B cell (primary cell): Measurements from ENCODE around the gene TPRN. TPM values are rescaled to one million over a fixed set of nuclear protein-coding genes. Genes with fewer than 3 reads are reported as not detected.

Source experiments
- ATAC-seq: fragments of 200-7000 bp; cut with Tn5 transposase; one replicate; pipeline ENCODE4 v1.10.0; 2021; ENCODE audit warnings: low read depth, mild to moderate bottlenecking, moderate number of reproducible peaks, moderate library complexity
- CTCF ChIA-PET: fragments of 350-600 bp; sonication (Branson Sonifier 250); formaldehyde crosslinking; loops from one replicate; lab custom pipeline; 2021; ENCODE audit warnings: antibody characterized with exemption, inconsistent platforms; lab: Charles Lee
- POLR2A ChIA-PET: fragments of 350-600 bp; sonication (Branson Sonifier 250); formaldehyde crosslinking; loops from one replicate; lab custom pipeline; 2021; ENCODE audit warnings: antibody characterized with exemption; lab: Charles Lee
- DNase-seq: peaks from one replicate; pipeline ENCODE4 v3.0.0; 2013
- H2AFZ ChIP-seq: 2 replicates; pipeline ENCODE4 v1.6.1; 2012; ENCODE audit warnings: mild to moderate bottlenecking, low read depth, low read length; ENCODE audit not compliant: insufficient read depth, poor library complexity, severe bottlenecking
- H3K27ac ChIP-seq, 2 donors: 1 replicate in 1 of 2; 2 replicates in 1 of 2; pipeline ENCODE4 v1.5.1; 2012 to 2013; ENCODE audit warnings: low read length in 2 of 2, mild to moderate bottlenecking in 2 of 2, moderate library complexity in 1 of 2
- H3K27me3 ChIP-seq, 4 experiments: fragments of 200-600 bp in 1 of 4; sonication (generic) in 1 of 4; replicated peaks in 1 of 4; 1 replicate in 2 of 4; 2 replicates in 2 of 4; pipeline versions ENCODE4 v1.6.1 to v1.7.0; 2013 to 2016; ENCODE audit warnings: low read length in 3 of 4, mild to moderate bottlenecking in 2 of 4, mixed read lengths in 1 of 4, moderate library complexity in 1 of 4; ENCODE audit not compliant: insufficient read depth in 4 of 4, control insufficient read depth in 3 of 4; ENCODE audit errors: control extremely low read depth in 1 of 4
- H3K36me3 ChIP-seq, 2 experiments: replicated peaks in 1 of 2; 1 replicate in 1 of 2; 2 replicates in 1 of 2; pipeline versions ENCODE4 v1.6.1 to v1.7.1; 2013; ENCODE audit warnings: low read length in 1 of 2; ENCODE audit not compliant: insufficient read depth in 2 of 2, control insufficient read depth in 1 of 2; ENCODE audit errors: control extremely low read depth in 1 of 2, extremely low read depth in 1 of 2
- H3K4me1 ChIP-seq, 2 donors: fragments of 200-600 bp in 1 of 2; sonication (generic) in 1 of 2; 1 replicate in 1 of 2; 2 replicates in 1 of 2; pipeline versions ENCODE4 v1.5.1 to v1.6.1; 2013 to 2017; ENCODE audit warnings: low read length in 2 of 2; ENCODE audit not compliant: control insufficient read depth in 2 of 2, insufficient read depth in 2 of 2
- H3K4me2 ChIP-seq: replicated peaks from 2 replicates; pipeline ENCODE3; 2012; ENCODE audit warnings: mild to moderate bottlenecking, low read depth, low read length; ENCODE audit not compliant: poor library complexity, severe bottlenecking
- H3K4me3 ChIP-seq, 5 experiments: fragments of 200-600 bp in 1 of 5; sonication (generic) in 1 of 5; 1 replicate in 3 of 5; 2 replicates in 2 of 5; pipeline versions ENCODE4 v1.5.1 to v1.7.0; 2011 to 2016; ENCODE audit warnings: low read length in 4 of 5, mild to moderate bottlenecking in 4 of 5, low read depth in 2 of 5, control low read depth in 1 of 5, moderate library complexity in 1 of 5; ENCODE audit not compliant: insufficient read depth in 1 of 5; ENCODE audit errors: control extremely low read depth in 1 of 5, extremely low read depth in 1 of 5
- H3K79me2 ChIP-seq: fragments of 200-600 bp; sonication (generic); one replicate; pipeline ENCODE4 v1.6.0; 2016; ENCODE audit warnings: low read length; ENCODE audit not compliant: control insufficient read depth, insufficient read depth
- H3K9ac ChIP-seq: fragments of 200-600 bp; sonication (generic); 2 replicates; pipeline ENCODE4 v1.6.1; 2017; ENCODE audit warnings: mild to moderate bottlenecking, low read length, moderate library complexity
- H3K9me3 ChIP-seq, 3 donors: one replicate each; pipeline versions ENCODE4 v1.6.1 to v1.7.1; 2013; ENCODE audit warnings: low read length in 2 of 3; ENCODE audit not compliant: control insufficient read depth in 2 of 3, insufficient read depth in 1 of 3; ENCODE audit errors: control extremely low read depth in 1 of 3
- H4K20me1 ChIP-seq: 2 replicates; pipeline ENCODE4 v1.6.0; 2012; ENCODE audit warnings: mild to moderate bottlenecking, low read length; ENCODE audit not compliant: insufficient read depth, control insufficient read depth, poor library complexity, severe bottlenecking
- H3K27ac Mint-ChIP-seq: one replicate; pipeline ENCODE4 v1.8.0; 2021; ENCODE audit warnings: mixed read lengths
- H3K27me3 Mint-ChIP-seq: one replicate; pipeline ENCODE4 v1.8.0; 2021; ENCODE audit warnings: mixed read lengths
- H3K4me1 Mint-ChIP-seq: one replicate; pipeline ENCODE4 v1.8.0; 2021; ENCODE audit warnings: mixed read lengths
- H3K4me3 Mint-ChIP-seq: one replicate; pipeline ENCODE4 v1.8.0; 2021; ENCODE audit warnings: mixed read lengths
- H3K9me3 Mint-ChIP-seq: one replicate; pipeline ENCODE4 v1.8.0; 2022; ENCODE audit warnings: mixed read lengths; ENCODE audit not compliant: insufficient read depth
- EZH2 ChIP-seq: IDR thresholded peaks from 2 replicates; pipeline ENCODE4 v1.6.1; 2012; ENCODE audit warnings: borderline replicate concordance, low read depth, mild to moderate bottlenecking, moderate library complexity, low read length; ENCODE audit not compliant: insufficient read depth, poor library complexity, severe bottlenecking
- WGBS: methylation state at CpG from one replicate; pipeline ENCODE4 v1.1.5; 2013; ENCODE audit warnings: missing lambda C conversion rate; ENCODE audit not compliant: insufficient coverage; 5-methylcytosine and 5-hydroxymethylcytosine counted together
- intact Hi-C: fragments of 100-400 bp; cut with micrococcal nuclease; formaldehyde crosslinking; loops from one replicate; pipeline ENCODE4 v1.10.0; 2022
- polyA plus RNA-seq: library from polyadenylated mRNA; depleted of rRNA; stranded (reverse); fragments of >200 nt; gene quantifications from 2 replicates; pipeline ENCODE4 v1.2.3, GENCODE V29; 2012
- total RNA-seq, 2 donors: library from RNA; stranded (reverse); fragments of 120-200 nt in 1 of 2; gene quantifications; 1 replicate in 1 of 2; 2 replicates in 1 of 2; pipeline versions ENCODE4 v1.2.3 to v1.2.4, GENCODE V29; 2013 to 2022
- TF ChIP-seq, protein P1 (sequence below): fragments of 200-600 bp; IDR thresholded peaks from one replicate; pipeline ENCODE4 v1.8.0; 2022; ENCODE audit warnings: antibody characterized with exemption, mild to moderate bottlenecking

TPRN gene
- total and polyA plus RNA-seq, 2 donors (not counting 1 experiment from before 2014, with no cell fraction given): 5.7 to 16.3 TPM

GRCh38 chr9:137234758-137235423, 34.4 kb upstream of the TPRN start:
- Histone ChIP-seq H3K4me3 (no peak overlapping the region), H4K20me1 (peaks cover 22% of the 10 kb centered on the region), H3K4me1 (peaks cover 36 to 59% of the 10 kb centered on the region in 2 donors), H3K9me3 (peaks cover 0 to 3% (median 0%) of the 10 kb centered on the region in 3 donors), H3K27me3 (peaks cover 0 to 12% (median 0%) of the 10 kb centered on the region in 4 experiments), H2AFZ (no peak overlapping the region), H3K79me2 (peaks cover 29% of the 10 kb centered on the region), H3K4me2 (peak overlapping the region; percentile 72), H3K9ac (no peak overlapping the region), H3K27ac (no peak overlapping the region), H3K36me3 (no peaks in the 10 kb centered on the region)
- Mint-ChIP-seq H3K9me3 (no peaks in the 10 kb centered on the region), H3K27ac (peak overlapping the region; percentile 50), H3K4me3 (peak overlapping the region; percentile 65), H3K4me1 (peaks cover 35% of the 10 kb centered on the region), H3K27me3 (no peaks in the 10 kb centered on the region)
- peak; percentile 70 for DNase-seq
- TF ChIP-seq, protein P1, sequence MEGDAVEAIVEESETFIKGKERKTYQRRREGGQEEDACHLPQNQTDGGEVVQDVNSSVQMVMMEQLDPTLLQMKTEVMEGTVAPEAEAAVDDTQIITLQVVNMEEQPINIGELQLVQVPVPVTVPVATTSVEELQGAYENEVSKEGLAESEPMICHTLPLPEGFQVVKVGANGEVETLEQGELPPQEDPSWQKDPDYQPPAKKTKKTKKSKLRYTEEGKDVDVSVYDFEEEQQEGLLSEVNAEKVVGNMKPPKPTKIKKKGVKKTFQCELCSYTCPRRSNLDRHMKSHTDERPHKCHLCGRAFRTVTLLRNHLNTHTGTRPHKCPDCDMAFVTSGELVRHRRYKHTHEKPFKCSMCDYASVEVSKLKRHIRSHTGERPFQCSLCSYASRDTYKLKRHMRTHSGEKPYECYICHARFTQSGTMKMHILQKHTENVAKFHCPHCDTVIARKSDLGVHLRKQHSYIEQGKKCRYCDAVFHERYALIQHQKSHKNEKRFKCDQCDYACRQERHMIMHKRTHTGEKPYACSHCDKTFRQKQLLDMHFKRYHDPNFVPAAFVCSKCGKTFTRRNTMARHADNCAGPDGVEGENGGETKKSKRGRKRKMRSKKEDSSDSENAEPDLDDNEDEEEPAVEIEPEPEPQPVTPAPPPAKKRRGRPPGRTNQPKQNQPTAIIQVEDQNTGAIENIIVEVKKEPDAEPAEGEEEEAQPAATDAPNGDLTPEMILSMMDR: no peak
- TF ChIP-seq EZH2: no peak
- ATAC-seq: peak; percentile 48
- ChIA-PET POLR2A (interaction anchor here (0.6 to 1.0 kb wide), 3 partner anchors 11 to 107 kb away, joined by 3 to 10 read pairs (median 3); partner anchors contain the start of gene CYSRT1), CTCF (interaction anchor here (0.9 to 8.9 kb wide), 9 partner anchors 10 to 188 kb away, joined by 3 to 76 read pairs (median 3); partner anchors contain the start of genes CYSRT1, RNF208, RNF224 and SAPCD2)
- WGBS: 46% methylated on average over 15 of the region's 18 CpGs
- intact Hi-C loops: no loop called here
